HG02759 (cell line): ENCODE data around the gene CLEC12A.

Experiments used
- ATAC-seq: cut with Tn5 transposase; IDR thresholded peaks from one replicate; pipeline ENCODE4 v1.9.1; 2021; ENCODE audit warnings: mild to moderate bottlenecking, moderate library complexity; ENCODE audit not compliant: unreplicated experiment

CLEC12A gene

DNA sequence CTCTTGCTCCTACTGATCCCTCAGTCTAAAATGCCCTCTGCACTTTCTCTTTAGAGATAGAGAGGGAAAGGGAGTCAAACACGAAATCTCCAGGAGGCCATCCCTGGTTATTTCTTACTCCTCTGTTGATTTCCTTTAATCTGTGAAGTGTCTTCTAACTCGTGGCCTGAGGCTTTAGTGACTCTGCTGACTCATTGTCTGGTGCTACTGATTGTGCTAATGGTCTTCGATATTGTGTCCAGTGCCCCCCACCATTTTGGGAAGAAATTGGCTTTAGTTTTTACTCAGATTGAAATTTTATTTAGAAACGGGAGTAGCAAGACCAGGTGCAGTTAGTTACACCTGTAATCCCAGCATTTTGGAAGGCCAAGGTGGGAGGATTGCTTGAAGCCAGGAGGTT, 60.1 kb downstream of the CLEC12A start:
- no peak for ATAC-seq

DNA sequence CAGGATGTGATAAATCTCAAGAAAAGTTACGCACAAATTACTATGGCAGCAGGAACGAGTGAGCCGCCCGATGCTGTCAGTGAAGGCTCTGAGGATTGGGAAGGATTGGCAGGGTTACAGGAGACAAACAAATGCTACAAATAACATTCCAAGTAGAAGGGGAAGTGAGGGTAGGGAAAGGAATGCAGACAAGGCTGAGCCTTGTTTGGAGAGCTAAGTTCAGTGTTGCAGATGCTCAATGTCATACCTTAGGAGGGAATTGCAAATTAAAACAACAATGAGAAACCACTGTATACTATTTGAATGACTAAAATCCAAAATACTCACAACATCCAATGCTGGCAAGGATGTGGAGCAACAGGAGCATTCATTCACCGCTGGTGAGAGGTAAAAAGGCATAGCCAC, 60.6 kb downstream of the CLEC12A start:
- ATAC-seq = no peak

DNA sequence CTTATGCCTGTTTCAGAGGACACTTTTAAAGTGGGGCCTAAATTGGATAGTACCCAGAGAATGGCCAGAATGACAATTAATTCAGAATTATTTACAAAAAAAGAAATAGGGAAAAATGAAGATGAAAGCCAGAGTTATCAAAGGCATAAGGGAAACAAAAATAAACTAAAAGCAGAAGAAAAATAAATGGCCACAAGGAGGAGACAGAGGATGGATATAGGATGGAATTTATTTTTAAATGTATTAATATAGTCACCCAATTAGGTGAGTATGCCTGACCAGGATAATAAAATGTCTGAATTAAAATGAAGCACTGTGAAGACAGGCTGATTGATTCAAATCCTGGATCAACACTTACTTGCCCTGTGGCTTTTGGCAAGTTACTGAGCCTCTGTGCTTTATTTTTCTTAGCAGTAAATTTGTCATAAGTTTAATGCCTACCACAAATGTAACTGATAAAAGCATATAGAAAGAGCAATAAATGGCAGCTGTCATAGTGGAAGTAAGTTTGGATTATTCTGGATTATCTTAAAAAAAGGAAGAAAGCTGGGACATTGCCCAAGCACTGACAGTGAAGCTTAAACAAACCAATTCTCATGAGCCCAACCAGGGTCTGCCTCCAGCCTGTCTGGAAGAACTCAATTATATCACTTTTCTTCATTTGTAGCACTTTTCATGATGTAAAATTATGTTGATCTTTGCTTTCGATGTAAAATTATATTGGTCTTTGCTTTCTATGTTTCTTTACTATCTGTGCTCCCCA, 62.8 kb downstream of the CLEC12A start:
- ATAC-seq = no peak
